CD4-positive, alpha-beta T cell (primary cell): Measurements from ENCODE around the gene GJB5. TPM values are rescaled to one million over a fixed set of nuclear protein-coding genes. Genes with fewer than 3 reads are reported as not detected.

Experiments
- ATAC-seq: fragments of 200-7000 bp; cut with Tn5 transposase; one replicate; pipeline ENCODE4 v1.10.0; 2022; ENCODE audit warnings: mild to moderate bottlenecking; ENCODE audit not compliant: poor library complexity
- CTCF ChIA-PET: fragments of 350-600 bp; sonication (Branson Sonifier 250); formaldehyde crosslinking; loops from one replicate; lab custom pipeline; 2021; ENCODE audit warnings: antibody characterized with exemption, inconsistent platforms; lab: Charles Lee
- POLR2A ChIA-PET: fragments of 350-600 bp; sonication (Branson Sonifier 250); formaldehyde crosslinking; loops from one replicate; lab custom pipeline; 2021; ENCODE audit warnings: antibody characterized with exemption, inconsistent platforms; lab: Charles Lee
- DNase-seq, 14 experiments: peaks; one replicate each; pipeline ENCODE4 v3.0.0-alpha.2; 2013 to 2020; ENCODE audit warnings: mixed read lengths in 2 of 14
- H3K27ac ChIP-seq, 2 donors: one replicate each; pipeline versions ENCODE4 v1.5.1 to v1.7.0; 2013; ENCODE audit warnings: low read length in 2 of 2, low read depth in 1 of 2, mild to moderate bottlenecking in 1 of 2
- H3K27me3 ChIP-seq, 2 experiments: 1 replicate in 1 of 2; 2 replicates in 1 of 2; pipeline versions ENCODE4 v1.6.1 to v1.7.0; 2013; ENCODE audit warnings: low read length in 2 of 2, control low read depth in 1 of 2, mild to moderate bottlenecking in 1 of 2, moderate library complexity in 1 of 2; ENCODE audit not compliant: insufficient read depth in 2 of 2, control insufficient read depth in 1 of 2
- H3K36me3 ChIP-seq: one replicate; pipeline ENCODE4 v1.6.1; 2013; ENCODE audit warnings: low read length, control low read depth; ENCODE audit not compliant: insufficient read depth
- H3K4me1 ChIP-seq: one replicate; pipeline ENCODE4 v1.6.1; 2013; ENCODE audit warnings: low read length, control low read depth; ENCODE audit not compliant: insufficient read depth
- H3K4me3 ChIP-seq: one replicate; pipeline ENCODE4 v1.5.1; 2013; ENCODE audit warnings: mild to moderate bottlenecking, low read length, moderate library complexity
- H3K9me3 ChIP-seq, 2 experiments: 1 replicate in 1 of 2; 2 replicates in 1 of 2; pipeline versions ENCODE4 v1.6.1 to v1.7.0; 2013; ENCODE audit warnings: low read length in 2 of 2, mild to moderate bottlenecking in 2 of 2, control low read depth in 1 of 2, moderate library complexity in 1 of 2; ENCODE audit not compliant: control insufficient read depth in 1 of 2, insufficient read depth in 1 of 2
- H3K27ac Mint-ChIP-seq: one replicate; pipeline ENCODE4 v1.8.0; 2020; ENCODE audit warnings: mixed read lengths
- H3K27me3 Mint-ChIP-seq: one replicate; pipeline ENCODE4 v1.8.0; 2021; ENCODE audit warnings: mixed read lengths
- H3K36me3 Mint-ChIP-seq: one replicate; pipeline ENCODE4 v1.8.0; 2021; ENCODE audit warnings: low read depth, mixed read lengths
- H3K4me1 Mint-ChIP-seq: one replicate; pipeline ENCODE4 v1.8.0; 2021; ENCODE audit warnings: low read depth, mixed read lengths
- H3K4me3 Mint-ChIP-seq: one replicate; pipeline ENCODE4 v1.8.0; 2020; ENCODE audit warnings: mild to moderate bottlenecking, mixed read lengths
- H3K9me3 Mint-ChIP-seq: one replicate; pipeline ENCODE4 v1.8.0; 2020; ENCODE audit warnings: mixed read lengths
- intact Hi-C, 2 experiments: fragments of 100-400 bp; cut with DNase I in 1 of 2; cut with micrococcal nuclease in 1 of 2; formaldehyde crosslinking; loops; one replicate each; pipeline versions ENCODE4 v1.15.1 to v1.9.0; 2023 to 2025; cut with DNase I, micrococcal nuclease
- total RNA-seq, 174 experiments: library from RNA in 2 of 174; stranded (reverse) in 2 of 174; gene quantifications; one replicate each; pipeline ENCODE4 v1.2.3 and lab custom pipeline; 2021 to 2026
- TF ChIP-seq, protein P1 (sequence below): fragments of 200-600 bp; IDR thresholded peaks from one replicate; pipeline ENCODE4 v1.8.0; 2022; ENCODE audit warnings: antibody characterized with exemption, mild to moderate bottlenecking

Gene GJB5
- total RNA-seq, 2 experiments from 2014 or later: not detected

- H3K9me3 ChIP-seq: no peaks in the 10 kb centered on the region
- Mint-ChIP-seq H3K9me3 (no peaks in the 10 kb centered on the region), H3K27ac (no peak overlapping the region), H3K4me1 (peaks cover 4% of the 10 kb centered on the region), H3K36me3 (no peaks in the 10 kb centered on the region), H3K4me3 (no peak overlapping the region), H3K27me3 (peaks cover 26% of the 10 kb centered on the region)
- H3K27ac ChIP-seq: no peak overlapping the region
- POLR2A ChIA-PET: no interaction called here
- TF ChIP-seq, protein P1, sequence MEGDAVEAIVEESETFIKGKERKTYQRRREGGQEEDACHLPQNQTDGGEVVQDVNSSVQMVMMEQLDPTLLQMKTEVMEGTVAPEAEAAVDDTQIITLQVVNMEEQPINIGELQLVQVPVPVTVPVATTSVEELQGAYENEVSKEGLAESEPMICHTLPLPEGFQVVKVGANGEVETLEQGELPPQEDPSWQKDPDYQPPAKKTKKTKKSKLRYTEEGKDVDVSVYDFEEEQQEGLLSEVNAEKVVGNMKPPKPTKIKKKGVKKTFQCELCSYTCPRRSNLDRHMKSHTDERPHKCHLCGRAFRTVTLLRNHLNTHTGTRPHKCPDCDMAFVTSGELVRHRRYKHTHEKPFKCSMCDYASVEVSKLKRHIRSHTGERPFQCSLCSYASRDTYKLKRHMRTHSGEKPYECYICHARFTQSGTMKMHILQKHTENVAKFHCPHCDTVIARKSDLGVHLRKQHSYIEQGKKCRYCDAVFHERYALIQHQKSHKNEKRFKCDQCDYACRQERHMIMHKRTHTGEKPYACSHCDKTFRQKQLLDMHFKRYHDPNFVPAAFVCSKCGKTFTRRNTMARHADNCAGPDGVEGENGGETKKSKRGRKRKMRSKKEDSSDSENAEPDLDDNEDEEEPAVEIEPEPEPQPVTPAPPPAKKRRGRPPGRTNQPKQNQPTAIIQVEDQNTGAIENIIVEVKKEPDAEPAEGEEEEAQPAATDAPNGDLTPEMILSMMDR: no peak
- CTCF ChIA-PET: no interaction called here
- DNase-seq: no peak
- peaks cover 8% of the 10 kb centered on the region for H3K4me1 ChIP-seq
- intact Hi-C loops: no loop called here
- peaks cover 15 to 22% of the 10 kb centered on the region in 2 experiments for H3K27me3 ChIP-seq
- no peak overlapping the region for H3K4me3 ChIP-seq
- no peaks in the 10 kb centered on the region for H3K36me3 ChIP-seq
- ATAC-seq: no peak
Measured at GRCh38 chr1:34794001-34794789, 39.3 kb downstream of the GJB5 start.

DNA sequence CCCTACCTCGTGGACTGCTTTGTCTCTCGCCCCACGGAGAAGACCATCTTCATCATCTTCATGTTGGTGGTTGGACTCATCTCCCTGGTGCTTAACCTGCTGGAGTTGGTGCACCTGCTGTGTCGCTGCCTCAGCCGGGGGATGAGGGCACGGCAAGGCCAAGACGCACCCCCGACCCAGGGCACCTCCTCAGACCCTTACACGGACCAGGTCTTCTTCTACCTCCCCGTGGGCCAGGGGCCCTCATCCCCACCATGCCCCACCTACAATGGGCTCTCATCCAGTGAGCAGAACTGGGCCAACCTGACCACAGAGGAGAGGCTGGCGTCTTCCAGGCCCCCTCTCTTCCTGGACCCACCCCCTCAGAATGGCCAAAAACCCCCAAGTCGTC lies 39.9 kb downstream of the GJB5 start:
- no peaks in the 10 kb centered on the region for H3K36me3 ChIP-seq
- POLR2A ChIA-PET: no interaction called here
- no peak for ATAC-seq
- no peaks in the 10 kb centered on the region for H3K9me3 Mint-ChIP-seq
- no peaks in the 10 kb centered on the region for H3K9me3 ChIP-seq
- H3K27ac ChIP-seq: no peak overlapping the region
- peaks cover 24% of the 10 kb centered on the region for H3K27me3 Mint-ChIP-seq
- peaks cover 15 to 22% of the 10 kb centered on the region in 2 experiments for H3K27me3 ChIP-seq
- CTCF ChIA-PET: no interaction called here
- intact Hi-C loops: no loop called here
- H3K27ac Mint-ChIP-seq: no peak overlapping the region
- H3K4me3 Mint-ChIP-seq: no peak overlapping the region
- H3K4me1 Mint-ChIP-seq: peaks cover 4% of the 10 kb centered on the region
- TF ChIP-seq, protein P1: no peak
- H3K4me1 ChIP-seq: peaks cover 8% of the 10 kb centered on the region
- H3K36me3 Mint-ChIP-seq: no peaks in the 10 kb centered on the region
- no peak overlapping the region for H3K4me3 ChIP-seq
- no peak for DNase-seq

DNA sequence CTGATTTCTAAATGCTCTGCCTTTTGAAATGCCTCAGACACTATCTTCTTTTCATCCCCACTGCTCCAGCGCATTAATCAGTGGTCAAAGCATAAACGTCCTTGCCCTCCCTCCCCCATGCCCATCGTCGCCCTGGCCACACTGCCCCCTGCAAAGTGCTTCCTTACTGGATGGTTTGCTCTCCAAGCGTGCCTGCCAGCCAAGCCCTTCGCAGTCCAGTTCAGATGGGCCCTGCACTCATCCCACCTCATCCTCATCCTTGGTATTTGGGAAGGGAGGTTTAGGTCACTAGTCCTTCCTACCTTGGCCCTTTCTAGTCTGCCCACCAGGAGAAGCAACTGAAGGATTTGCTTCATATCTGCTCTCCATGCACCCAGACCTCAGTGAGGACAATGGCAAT lies 41.1 kb downstream of the GJB5 start:
- peaks cover 15 to 18% of the 10 kb centered on the region in 2 experiments for H3K27me3 ChIP-seq
- H3K27ac ChIP-seq: no peak overlapping the region
- CTCF ChIA-PET: no interaction called here
- Mint-ChIP-seq H3K27me3 (peaks cover 15% of the 10 kb centered on the region), H3K9me3 (no peaks in the 10 kb centered on the region), H3K4me3 (no peak overlapping the region), H3K4me1 (peaks cover 4% of the 10 kb centered on the region), H3K36me3 (no peaks in the 10 kb centered on the region), H3K27ac (no peak overlapping the region)
- POLR2A ChIA-PET: no interaction called here
- no peaks in the 10 kb centered on the region for H3K36me3 ChIP-seq
- H3K9me3 ChIP-seq: no peaks in the 10 kb centered on the region
- H3K4me1 ChIP-seq: peaks cover 8% of the 10 kb centered on the region
- ATAC-seq (no peak), DNase-seq (no peak)
- intact Hi-C loops: no loop called here
- H3K4me3 ChIP-seq: no peak overlapping the region
- TF ChIP-seq, protein P1: no peak
